Adrenal gland (tissue), 12 donors: ENCODE results near the gene HFM1. TPM values are rescaled to one million over a fixed set of nuclear protein-coding genes. Genes with fewer than 3 reads are reported as not detected.

Experiments
- DNase-seq, 7 donors: peaks; one replicate each; pipeline ENCODE4 v3.0.0-alpha.2; 2019 to 2020
- H3K27ac ChIP-seq, 5 donors: fragments of 200-600 bp; sonication (generic) in 4 of 5; 1 replicate in 3 of 5; 2 replicates in 2 of 5; pipeline versions ENCODE4 v1.5.1 to v1.8.0; 2016 to 2020; ENCODE audit warnings: mild to moderate bottlenecking in 1 of 5
- H3K27me3 ChIP-seq: fragments of 200-600 bp; 2 replicates; pipeline ENCODE4 v1.8.0; 2021
- H3K36me3 ChIP-seq, 2 donors: fragments of 200-600 bp; replicated peaks in 1 of 2; 1 replicate in 1 of 2; 2 replicates in 1 of 2; pipeline versions ENCODE4 v1.5.1 to v1.8.0; 2018 to 2022
- H3K4me1 ChIP-seq, 2 donors: fragments of 200-600 bp; replicated peaks in 1 of 2; 1 replicate in 1 of 2; 2 replicates in 1 of 2; pipeline versions ENCODE4 v1.5.1 to v1.8.0; 2018 to 2021
- H3K4me3 ChIP-seq, 4 donors: fragments of 200-600 bp; sonication (generic) in 3 of 4; one replicate each; pipeline ENCODE4 v1.5.1; 2016 to 2018
- H3K9me3 ChIP-seq, 3 donors: fragments of 200-600 bp; sonication (generic) in 1 of 3; replicated peaks in 1 of 3; 1 replicate in 2 of 3; 2 replicates in 1 of 3; pipeline versions ENCODE4 v1.5.1 to v1.8.0; 2016 to 2021
- CTCF ChIP-seq, 6 experiments: fragments of 450-650 bp in 4 of 6; fragments of 200-600 bp in 2 of 6; sonication (generic) in 1 of 6; IDR thresholded peaks; 1 replicate in 5 of 6; 2 replicates in 1 of 6; pipeline versions ENCODE4 v1.5.1 to v1.8.0; 2016 to 2021; ENCODE audit warnings: antibody characterized with exemption in 6 of 6, mild to moderate bottlenecking in 2 of 6, moderate library complexity in 1 of 6
- POLR2A ChIP-seq, 2 donors: fragments of 450-650 bp; IDR thresholded peaks; one replicate each; pipeline ENCODE4 v1.6.1; 2017; ENCODE audit warnings: antibody characterized with exemption in 2 of 2, mild to moderate bottlenecking in 2 of 2, moderate library complexity in 1 of 2
- WGBS, 4 donors: extraction: QIAGEN DNeasy Blood & Tissue Kit in 2 of 4; methylation state at CpG; one replicate each; pipeline versions ENCODE4 v1.1.5 to v1.1.7; 2013 to 2017; 5-methylcytosine and 5-hydroxymethylcytosine counted together
- intact Hi-C, 2 donors: fragments of 100-400 bp; cut with DNase I; formaldehyde crosslinking; loops; one replicate each; pipeline versions ENCODE4 v1.14.1 to v1.15.0; 2022 to 2023
- polyA plus RNA-seq, 3 donors: library from polyadenylated mRNA; stranded (reverse); fragments of 200-250 nt in 2 of 3; fragments of 350-450 nt in 1 of 3; fragmentation: Illumina TruSeq in 1 of 3; extraction: RNeasy Lipid Tissue Mini Kit (QIAGEN cat#74804) in 1 of 3; gene quantifications; one replicate each; pipeline ENCODE4 v1.2.3, GENCODE V29; 2013 to 2014
- total RNA-seq, 9 donors: library from RNA; depleted of rRNA in 4 of 9; stranded (reverse); fragments of >200 nt in 4 of 9; fragments of 120-200 nt in 1 of 9; fragmentation: NEBNext Ultra II Directional in 1 of 9; extraction: Animal tissue kit (Norgen Biotek cat#: 25700) in 1 of 9; gene quantifications; one replicate each; pipeline versions ENCODE4 v1.1.0 to v1.2.4, GENCODE V29; 2013 to 2023
- donor health status: healthy with polysubstance abuse.
- donor health status: Bipolar disorder and iron deficiency.
- donor health status: DM: yes; HTN: yes; CAD: no.
- donor health status: DM: no; HTN: no; CAD: no.
- donor health status: DM: no; HTN: no; CAD: no.
- donor health status: DM: yes; HTN: yes; CAD: no.

Gene HFM1
- total and polyA plus RNA-seq, 12 donors: 0.17 to 8.6 (median 1.0) TPM; not detected in 1

GRCh38 chr1:91398291-91398690, 6.3 kb downstream of the HFM1 start:
- Histone ChIP-seq H3K4me3 (no peak overlapping the region), H3K27me3 (no peaks in the 10 kb centered on the region), H3K9me3 (no peaks in the 10 kb centered on the region), H3K4me1 (peaks cover 0 to 11% of the 10 kb centered on the region in 2 donors), H3K36me3 (no peaks in the 10 kb centered on the region), H3K27ac (no peak overlapping the region)
- no peak for DNase-seq
- 74 to 100% (median 80%) methylated on average over 1 of the region's 1 CpG for WGBS, 4 donors
- intact Hi-C loops: no loop called here
- TF ChIP-seq CTCF (IDR thresholded peaks at IDR 0.05) (no peak), POLR2A (IDR thresholded peaks at IDR 0.05) (no peak)

- H3K4me3 ChIP-seq: no peak overlapping the region
- no peaks in the 10 kb centered on the region for H3K36me3 ChIP-seq
- H3K27ac ChIP-seq: no peak overlapping the region
- no peak for DNase-seq
- no peaks in the 10 kb centered on the region for H3K27me3 ChIP-seq
- WGBS, 4 donors: 71 to 80% (median 74%) methylated on average over 4 of the region's 4 CpGs
- intact Hi-C loops: no loop called here
- H3K4me1 ChIP-seq: peaks cover 0 to 8% of the 10 kb centered on the region in 2 donors
- TF ChIP-seq POLR2A (IDR thresholded peaks at IDR 0.05): no peak
- TF ChIP-seq CTCF (IDR thresholded peaks at IDR 0.05): no peak
- H3K9me3 ChIP-seq: no peaks in the 10 kb centered on the region
Observed at GRCh38 chr1:91397605-91398004, 7.0 kb downstream of the HFM1 start.

GRCh38 chr1:91393042-91393441, 11.6 kb downstream of the HFM1 start:
- H3K27ac ChIP-seq: no peak overlapping the region
- 72 to 94% (median 86%) methylated on average over 1 of the region's 1 CpG for WGBS, 4 donors
- intact Hi-C loops: no loop called here
- no peak for DNase-seq
- no peaks in the 10 kb centered on the region for H3K36me3 ChIP-seq
- no peak for TF ChIP-seq POLR2A (IDR thresholded peaks at IDR 0.05)
- no peak overlapping the region for H3K4me3 ChIP-seq
- no peaks in the 10 kb centered on the region for H3K9me3 ChIP-seq
- no peaks in the 10 kb centered on the region for H3K27me3 ChIP-seq
- H3K4me1 ChIP-seq: no peaks in the 10 kb centered on the region

- TF ChIP-seq CTCF (IDR thresholded peaks at IDR 0.05) (no peak), POLR2A (IDR thresholded peaks at IDR 0.05) (no peak)
- Histone ChIP-seq H3K36me3 (no peaks in the 10 kb centered on the region), H3K9me3 (no peaks in the 10 kb centered on the region), H3K4me1 (no peaks in the 10 kb centered on the region), H3K27me3 (no peaks in the 10 kb centered on the region), H3K27ac (no peak overlapping the region), H3K4me3 (no peak overlapping the region)
- WGBS, 4 donors: 88 to 95% (median 95%) methylated on average over 2 of the region's 2 CpGs
- intact Hi-C loops: no loop called here
- no peak for DNase-seq
Observed at GRCh38 chr1:91386109-91386508, 18.5 kb downstream of the HFM1 start.

- Histone ChIP-seq H3K4me1 (no peaks in the 10 kb centered on the region), H3K4me3 (no peak overlapping the region), H3K27me3 (no peaks in the 10 kb centered on the region), H3K36me3 (no peaks in the 10 kb centered on the region), H3K27ac (no peak overlapping the region), H3K9me3 (no peaks in the 10 kb centered on the region)
- no peak for DNase-seq
- TF ChIP-seq CTCF (IDR thresholded peaks at IDR 0.05) (no peak), POLR2A (IDR thresholded peaks at IDR 0.05) (no peak)
- WGBS, 4 donors: 60 to 74% (median 70%) methylated on average over 2 of the region's 2 CpGs
- intact Hi-C loops: no loop called here
Observed at GRCh38 chr1:91383456-91383855, 21.2 kb downstream of the HFM1 start.
